ENCODE data around the gene COL4A1.

COL4A1 gene

GRCh38 chr13:110123041-110123809 is 183.7 kb downstream of the COL4A1 start:
- Histone ChIP-seq H3K9me2 (ENCODE audit: low read depth, low read length) (no peaks in the 10 kb centered on the region), H4K20me1 (ENCODE audit: insufficient read depth, low read length) (no peaks in the 10 kb centered on the region), H3K9me3 (ENCODE audit: low read length) (no peaks in the 10 kb centered on the region), H3K4me2 (ENCODE audit: low read length) (no peak overlapping the region), H3K27me3 (ENCODE audit: insufficient read depth, low read length) (0 out of 2 replicates have a peak, but pooled peaks cover 5% of the 10 kb centered on the region), H3K4me1 (ENCODE audit: insufficient read depth, low read length, severe bottlenecking) (no peaks in the 10 kb centered on the region), H3K4me3 (ENCODE audit: low read depth, low read length, poor library complexity, severe bottlenecking) (no peak overlapping the region), H3K27ac (ENCODE audit: low read depth, low read length, poor library complexity, severe bottlenecking) (no peak overlapping the region), H3K79me2 (ENCODE audit: insufficient read depth, low read length) (no peaks in the 10 kb centered on the region), H3K36me3 (ENCODE audit: insufficient read depth, low read length) (no peaks in the 10 kb centered on the region), H3F3A (ENCODE audit: insufficient read depth, low read length) (no peaks in the 10 kb centered on the region), H3K9ac (ENCODE audit: low read length) (no peak overlapping the region), H2AFZ (ENCODE audit: low read length) (no peak overlapping the region)
- no peak for TF ChIP-seq EZH2 (IDR thresholded peaks at IDR 0.05; ENCODE audit: borderline replicate concordance, low read length)
- TF ChIP-seq, protein P1, sequence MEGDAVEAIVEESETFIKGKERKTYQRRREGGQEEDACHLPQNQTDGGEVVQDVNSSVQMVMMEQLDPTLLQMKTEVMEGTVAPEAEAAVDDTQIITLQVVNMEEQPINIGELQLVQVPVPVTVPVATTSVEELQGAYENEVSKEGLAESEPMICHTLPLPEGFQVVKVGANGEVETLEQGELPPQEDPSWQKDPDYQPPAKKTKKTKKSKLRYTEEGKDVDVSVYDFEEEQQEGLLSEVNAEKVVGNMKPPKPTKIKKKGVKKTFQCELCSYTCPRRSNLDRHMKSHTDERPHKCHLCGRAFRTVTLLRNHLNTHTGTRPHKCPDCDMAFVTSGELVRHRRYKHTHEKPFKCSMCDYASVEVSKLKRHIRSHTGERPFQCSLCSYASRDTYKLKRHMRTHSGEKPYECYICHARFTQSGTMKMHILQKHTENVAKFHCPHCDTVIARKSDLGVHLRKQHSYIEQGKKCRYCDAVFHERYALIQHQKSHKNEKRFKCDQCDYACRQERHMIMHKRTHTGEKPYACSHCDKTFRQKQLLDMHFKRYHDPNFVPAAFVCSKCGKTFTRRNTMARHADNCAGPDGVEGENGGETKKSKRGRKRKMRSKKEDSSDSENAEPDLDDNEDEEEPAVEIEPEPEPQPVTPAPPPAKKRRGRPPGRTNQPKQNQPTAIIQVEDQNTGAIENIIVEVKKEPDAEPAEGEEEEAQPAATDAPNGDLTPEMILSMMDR (IDR thresholded peaks at IDR 0.05; ENCODE audit: low read length) = no peak

DNA sequence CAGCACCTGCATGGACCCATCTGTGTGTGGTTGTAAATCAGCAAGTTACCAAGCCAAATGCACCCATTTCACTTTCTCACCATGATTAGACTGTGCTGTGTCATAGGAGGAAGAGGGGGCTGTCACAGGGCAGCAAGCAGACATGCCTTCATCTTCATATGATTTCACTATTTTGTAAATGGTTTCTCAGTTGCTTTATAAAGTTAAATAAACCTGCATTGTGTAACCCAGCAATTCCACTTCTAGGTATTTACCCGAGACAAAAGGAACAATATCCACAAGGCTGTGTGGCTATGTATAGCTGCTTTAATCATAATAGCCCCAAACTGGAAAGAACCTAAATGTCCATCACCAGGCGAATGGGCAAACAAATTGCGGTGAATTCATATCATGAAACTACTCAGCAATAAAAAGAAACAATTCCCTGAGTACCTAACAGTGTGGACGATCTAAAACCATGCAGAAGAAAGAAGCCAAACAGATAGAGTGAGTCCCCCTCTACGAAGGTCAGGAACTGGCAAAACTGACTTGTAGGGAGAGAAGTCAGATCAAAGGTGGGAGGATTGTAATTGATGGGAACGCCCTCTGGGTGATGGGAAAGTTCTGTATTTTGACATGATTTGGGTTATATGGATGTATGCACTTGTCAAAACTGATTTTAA is 185.4 kb downstream of the COL4A1 start:
- Histone ChIP-seq H4K20me1 (ENCODE audit: insufficient read depth, low read length) (no peaks in the 10 kb centered on the region), H3K79me2 (ENCODE audit: insufficient read depth, low read length) (no peaks in the 10 kb centered on the region), H3K4me3 (ENCODE audit: low read depth, low read length, poor library complexity, severe bottlenecking) (no peak overlapping the region)

DNA sequence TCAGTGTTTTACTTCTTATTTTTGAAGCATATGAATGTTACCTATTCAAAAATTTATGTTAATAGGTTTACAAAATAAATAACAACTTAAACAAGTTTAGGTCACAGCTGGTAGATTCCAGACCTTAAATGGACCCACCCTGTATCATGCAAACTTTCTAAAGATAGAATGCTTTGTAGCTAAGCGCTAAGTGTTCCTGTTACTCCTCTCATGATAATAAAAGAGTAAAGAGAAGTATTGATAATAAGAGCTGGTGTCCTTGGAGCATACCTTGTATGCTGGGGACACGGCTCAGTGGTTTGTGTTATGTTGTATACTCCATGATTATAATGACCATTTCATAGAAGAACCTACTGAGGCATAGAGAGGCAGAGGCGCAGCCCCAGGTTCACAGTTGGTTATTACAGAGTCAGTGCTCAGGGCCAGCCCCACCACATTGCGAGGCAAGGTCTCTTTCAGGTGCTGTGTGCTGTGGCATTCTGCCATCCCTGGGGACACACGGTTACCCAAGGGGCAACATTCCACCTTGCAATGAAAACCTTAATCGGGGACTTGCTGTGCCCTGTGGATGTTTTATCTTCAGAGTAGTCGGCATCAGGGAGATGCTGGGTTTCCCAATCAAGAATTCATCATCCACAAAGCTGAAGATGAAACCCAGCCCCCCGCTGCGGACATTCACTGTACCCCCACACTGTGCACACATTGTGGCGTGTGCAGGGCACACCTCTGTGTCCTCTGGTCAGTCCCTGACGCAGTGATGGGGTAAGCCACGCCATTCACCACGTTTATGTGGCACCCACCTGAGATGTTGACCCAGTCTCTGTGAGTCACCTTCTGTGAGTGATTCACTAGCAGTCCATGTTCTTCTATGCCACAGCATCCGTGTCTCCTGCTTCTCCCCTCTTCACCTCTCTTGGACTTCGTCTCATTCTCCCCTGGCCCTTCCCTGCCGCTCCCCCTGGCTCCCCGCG is 186.7 kb downstream of the COL4A1 start:
- Histone ChIP-seq H3K36me3 (ENCODE audit: insufficient read depth, low read length) (no peaks in the 10 kb centered on the region), H3K9ac (ENCODE audit: low read length) (no peak overlapping the region), H3K4me2 (ENCODE audit: low read length) (no peak overlapping the region), H3K4me1 (ENCODE audit: insufficient read depth, low read length, severe bottlenecking) (no peaks in the 10 kb centered on the region), H3K79me2 (ENCODE audit: insufficient read depth, low read length) (no peaks in the 10 kb centered on the region), H3F3A (ENCODE audit: insufficient read depth, low read length) (no peaks in the 10 kb centered on the region), H3K9me2 (ENCODE audit: low read depth, low read length) (no peaks in the 10 kb centered on the region), H3K9me3 (ENCODE audit: low read length) (no peaks in the 10 kb centered on the region), H3K4me3 (ENCODE audit: low read depth, low read length, poor library complexity, severe bottlenecking) (no peak overlapping the region), H3K27me3 (ENCODE audit: insufficient read depth, low read length) (0 out of 2 replicates have a peak, but pooled peaks cover 5% of the 10 kb centered on the region), H3K27ac (ENCODE audit: low read depth, low read length, poor library complexity, severe bottlenecking) (no peak overlapping the region), H4K20me1 (ENCODE audit: insufficient read depth, low read length) (no peaks in the 10 kb centered on the region), H2AFZ (ENCODE audit: low read length) (no peak overlapping the region)
- TF ChIP-seq EZH2 (IDR thresholded peaks at IDR 0.05; ENCODE audit: borderline replicate concordance, low read length) = no peak
- TF ChIP-seq, protein P1 (IDR thresholded peaks at IDR 0.05; ENCODE audit: low read length) = no peak

More for the DNA sequence above, 185.4 kb downstream of the COL4A1 start:
- no peaks in the 10 kb centered on the region for H3K4me1 ChIP-seq (ENCODE audit: insufficient read depth, low read length, severe bottlenecking)
- no peaks in the 10 kb centered on the region for H3K9me2 ChIP-seq (ENCODE audit: low read depth, low read length)
- H3K9ac ChIP-seq (ENCODE audit: low read length) = no peak overlapping the region
- no peak overlapping the region for H3K4me2 ChIP-seq (ENCODE audit: low read length)
- H3K36me3 ChIP-seq (ENCODE audit: insufficient read depth, low read length) = no peaks in the 10 kb centered on the region
- H3K9me3 ChIP-seq (ENCODE audit: low read length) = no peaks in the 10 kb centered on the region
- 0 out of 2 replicates have a peak, but pooled peaks cover 5% of the 10 kb centered on the region for H3K27me3 ChIP-seq (ENCODE audit: insufficient read depth, low read length)
- no peaks in the 10 kb centered on the region for H3F3A ChIP-seq (ENCODE audit: insufficient read depth, low read length)
- no peak overlapping the region for H2AFZ ChIP-seq (ENCODE audit: low read length)
- no peak overlapping the region for H3K27ac ChIP-seq (ENCODE audit: low read depth, low read length, poor library complexity, severe bottlenecking)
- TF ChIP-seq, protein P1 (IDR thresholded peaks at IDR 0.05; ENCODE audit: low read length) = no peak
- no peak for TF ChIP-seq EZH2 (IDR thresholded peaks at IDR 0.05; ENCODE audit: borderline replicate concordance, low read length)

Data from OCI-LY1 (cell line).